Activated naive CD8-positive, alpha-beta T cell treated with anti-CD3 and anti-CD28 coated beads, Interleukin-2, amount 10 ng/mL, durations not matched to agents 7 days and 5 days (primary cell): ENCODE measurements around the gene GTF3C1. TPM values are rescaled to one million over a fixed set of nuclear protein-coding genes. Genes with fewer than 3 reads are reported as not detected.
"Not testable (repeated sequence)": the region's sequence is repeated elsewhere in the genome, so short reads cannot be mapped to it uniquely, and the experiment has no call there.

Experiments used
- ATAC-seq: fragments of 150-1000 bp; cut with Tn5 transposase; one replicate; pipeline ENCODE4 v1.10.0; 2021; ENCODE audit warnings: low read depth, moderate library complexity
- POLR2A ChIA-PET: fragments of 350-600 bp; sonication (Branson Sonifier 250); formaldehyde crosslinking; loops from one replicate; lab custom pipeline; 2021; ENCODE audit warnings: antibody characterized with exemption; lab: Charles Lee
- DNase-seq: peaks from one replicate; pipeline ENCODE4 v3.0.0; 2021
- H3K27ac Mint-ChIP-seq: one replicate; pipeline ENCODE4 v1.8.0; 2022; ENCODE audit warnings: mild to moderate bottlenecking, mixed read lengths
- H3K27me3 Mint-ChIP-seq: one replicate; pipeline ENCODE4 v1.8.0; 2022; ENCODE audit warnings: mild to moderate bottlenecking, moderate library complexity, mixed read lengths
- H3K36me3 Mint-ChIP-seq: one replicate; pipeline ENCODE4 v1.8.0; 2021; ENCODE audit warnings: mild to moderate bottlenecking, mixed read lengths
- H3K4me1 Mint-ChIP-seq: one replicate; pipeline ENCODE4 v1.8.0; 2021; ENCODE audit warnings: mixed read lengths
- H3K4me3 Mint-ChIP-seq: one replicate; pipeline ENCODE4 v1.8.0; 2022; ENCODE audit warnings: mild to moderate bottlenecking, moderate library complexity, mixed read lengths
- H3K9me3 Mint-ChIP-seq: one replicate; pipeline ENCODE4 v1.8.0; 2021; ENCODE audit warnings: mixed read lengths
- total RNA-seq, 2 experiments: library from RNA; stranded (reverse); gene quantifications; one replicate each; pipeline ENCODE4 v1.2.3, GENCODE V29; 2021

Gene GTF3C1
- total RNA-seq, 2 experiments from 2014 or later, result 55.3 to 56.1 TPM

DNA sequence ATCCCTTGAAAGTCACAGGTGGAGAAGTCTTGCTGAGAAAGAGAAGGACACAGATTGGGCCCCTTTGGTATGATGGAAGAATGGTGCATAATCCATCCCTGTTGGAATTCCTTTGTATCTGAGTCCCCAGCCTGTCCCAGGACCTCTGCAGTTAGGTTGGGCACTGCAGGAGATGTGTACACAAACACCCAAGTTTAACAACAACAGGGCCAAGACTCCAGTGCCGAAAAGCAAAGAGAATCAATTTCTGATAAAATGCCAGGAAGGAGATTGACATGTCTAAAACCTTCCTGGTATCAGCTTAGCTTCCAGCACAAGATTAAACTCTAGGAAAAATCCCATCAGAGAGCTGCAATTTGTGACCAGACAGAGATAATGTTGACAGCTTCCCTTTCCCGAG lies 33.2 kb upstream of the GTF3C1 start:
- Mint-ChIP-seq H3K4me1 (peaks cover 3% of the 10 kb centered on the region), H3K4me3 (no peak overlapping the region), H3K27ac (no peak overlapping the region), H3K27me3 (no peaks in the 10 kb centered on the region), H3K9me3 (no peaks in the 10 kb centered on the region), H3K36me3 (peaks cover 10% of the 10 kb centered on the region)
- POLR2A ChIA-PET, result no interaction called here
- DNase-seq, result no peak
- ATAC-seq, result no peak

DNA sequence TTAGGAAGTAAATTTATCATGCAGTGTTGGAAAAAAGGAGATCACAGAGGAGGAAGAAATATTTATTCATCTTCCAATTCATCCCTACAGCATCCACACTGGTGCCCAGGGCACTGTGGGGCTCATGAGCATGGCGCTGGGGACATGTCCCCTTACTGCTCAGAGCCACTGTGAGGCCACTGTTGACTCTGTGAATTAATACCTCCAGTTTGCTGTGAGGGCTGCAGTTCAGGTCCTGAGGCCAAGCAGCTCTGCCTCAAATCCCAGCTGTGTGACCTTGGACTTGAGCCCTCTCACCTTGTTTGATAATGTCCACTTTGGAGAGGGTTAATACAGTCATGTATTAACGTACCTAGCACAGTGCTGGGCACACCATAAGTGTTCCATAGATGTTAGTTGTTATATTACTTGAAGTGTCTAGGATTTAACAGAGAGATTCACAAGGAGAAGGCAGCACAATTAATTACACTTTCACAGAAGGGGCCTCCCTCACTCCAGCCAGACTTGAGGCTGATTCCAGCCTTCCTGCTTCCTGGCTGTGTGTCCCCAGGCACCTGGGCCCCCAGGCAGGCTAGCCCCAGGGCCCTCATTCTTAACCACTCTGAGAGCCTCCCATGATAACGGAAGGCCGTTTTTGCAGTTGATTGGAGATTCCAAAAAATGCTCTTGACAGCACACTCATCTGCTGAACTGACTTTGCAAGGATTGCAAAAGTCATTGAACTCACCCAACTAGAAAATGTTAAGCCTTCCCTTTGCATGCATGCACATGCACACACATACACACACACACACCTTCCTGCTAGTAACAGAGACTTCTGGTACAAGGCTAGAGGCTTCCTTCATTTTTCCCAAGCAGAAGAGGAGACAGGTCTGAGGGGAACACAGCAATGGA lies 29.6 kb upstream of the GTF3C1 start:
- Mint-ChIP-seq H3K36me3 (peaks cover 5% of the 10 kb centered on the region), H3K4me1 (peaks cover 3% of the 10 kb centered on the region), H3K9me3 (no peaks in the 10 kb centered on the region), H3K27ac (no peak overlapping the region), H3K4me3 (no peak overlapping the region), H3K27me3 (no peaks in the 10 kb centered on the region)
- ATAC-seq (no peak), DNase-seq (no peak)
- POLR2A ChIA-PET, result no interaction called here

DNA sequence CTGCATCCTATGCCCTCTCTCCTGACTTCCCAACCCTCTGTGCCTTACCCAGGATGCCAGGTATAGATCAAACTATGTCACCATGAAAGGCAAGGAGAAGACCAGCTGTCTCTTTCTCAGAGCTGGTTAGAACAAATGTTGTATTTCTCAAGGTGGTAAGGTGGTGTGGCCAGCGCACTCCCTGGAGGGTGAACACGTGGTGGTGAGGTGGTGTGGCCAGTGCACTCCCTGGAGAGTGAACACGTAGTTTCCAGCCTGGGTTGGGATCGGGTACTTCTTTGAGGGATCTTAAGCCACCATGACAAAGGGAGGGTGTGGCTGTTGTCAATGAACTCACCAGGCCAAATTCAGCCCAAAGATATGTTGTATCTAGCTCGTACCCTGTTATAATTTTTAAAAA lies 27.0 kb upstream of the GTF3C1 start:
- H3K4me1 Mint-ChIP-seq, result peaks cover 3% of the 10 kb centered on the region
- H3K27me3 Mint-ChIP-seq, result no peaks in the 10 kb centered on the region
- H3K36me3 Mint-ChIP-seq, result no peaks in the 10 kb centered on the region
- POLR2A ChIA-PET, result no interaction called here
- DNase-seq, result no peak
- no peak overlapping the region for H3K4me3 Mint-ChIP-seq
- no peak for ATAC-seq
- no peaks in the 10 kb centered on the region for H3K9me3 Mint-ChIP-seq
- no peak overlapping the region for H3K27ac Mint-ChIP-seq

DNA sequence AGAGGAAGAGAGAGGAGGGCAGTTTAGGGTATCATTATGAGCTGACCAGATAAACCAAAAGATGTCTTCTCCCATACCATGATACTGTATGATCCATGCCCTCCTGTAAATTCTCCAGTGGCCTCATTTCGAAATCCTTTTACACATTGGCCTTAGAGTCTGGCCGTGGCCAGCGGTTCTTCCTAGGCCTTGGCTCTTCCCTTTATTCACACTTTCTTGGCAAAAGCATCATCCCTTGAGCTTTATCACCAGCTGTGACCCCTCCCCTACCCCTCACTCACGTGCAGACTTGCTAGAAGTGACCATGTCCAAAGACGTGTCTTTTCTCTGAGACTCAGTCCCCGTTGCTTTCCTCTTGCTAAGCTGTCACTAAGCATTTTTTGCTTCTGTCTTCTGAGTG lies 23.0 kb upstream of the GTF3C1 start:
- no peaks in the 10 kb centered on the region for H3K27me3 Mint-ChIP-seq
- POLR2A ChIA-PET, result no interaction called here
- H3K4me1 Mint-ChIP-seq, result no peaks in the 10 kb centered on the region
- no peaks in the 10 kb centered on the region for H3K9me3 Mint-ChIP-seq
- ATAC-seq (no peak), DNase-seq (no peak)
- no peaks in the 10 kb centered on the region for H3K36me3 Mint-ChIP-seq
- H3K27ac Mint-ChIP-seq, result no peak overlapping the region
- no peak overlapping the region for H3K4me3 Mint-ChIP-seq

DNA sequence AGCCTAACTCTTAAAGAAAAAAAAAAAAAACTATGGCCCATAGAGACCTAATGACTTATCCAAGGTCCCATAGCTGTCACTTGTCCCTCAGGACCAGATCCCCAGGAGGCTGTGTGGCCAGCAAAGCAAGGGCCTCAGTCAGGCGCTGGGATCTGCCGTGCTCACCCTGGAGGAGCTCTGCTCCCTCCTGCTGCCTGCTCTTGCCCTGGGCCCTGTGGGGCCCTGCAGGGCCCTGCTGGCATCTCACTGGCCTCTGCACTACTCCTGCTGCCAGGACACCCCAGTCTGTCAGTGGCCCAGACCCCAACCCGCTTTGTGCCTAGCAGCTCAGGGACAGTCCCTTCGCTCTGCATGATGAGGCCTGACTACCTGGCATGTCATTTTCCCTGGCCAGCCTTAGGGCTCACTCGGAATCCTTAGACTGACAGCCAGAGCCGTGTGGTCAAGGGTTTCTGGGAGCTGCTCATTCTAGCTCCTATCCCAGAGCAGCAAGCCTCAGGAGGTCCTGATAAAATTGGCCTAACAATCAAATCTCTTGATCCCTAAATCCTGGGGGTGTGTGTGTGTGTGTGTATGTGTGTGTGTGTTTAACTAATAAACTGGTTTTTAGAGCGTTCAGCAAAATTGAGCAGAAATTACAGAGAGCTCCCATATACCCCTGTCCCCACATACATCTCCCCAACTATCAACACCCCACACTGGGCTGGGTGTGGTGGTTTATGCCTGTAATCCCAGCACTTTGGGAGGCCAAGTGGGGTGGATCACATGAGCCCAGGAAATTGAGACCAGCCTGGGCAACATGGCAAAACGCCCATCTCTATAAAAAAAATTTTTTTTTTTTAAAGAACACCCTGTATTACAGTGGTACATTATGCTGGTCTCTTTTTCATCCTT lies 22.0 kb upstream of the GTF3C1 start:
- no peaks in the 10 kb centered on the region for H3K9me3 Mint-ChIP-seq

DNA sequence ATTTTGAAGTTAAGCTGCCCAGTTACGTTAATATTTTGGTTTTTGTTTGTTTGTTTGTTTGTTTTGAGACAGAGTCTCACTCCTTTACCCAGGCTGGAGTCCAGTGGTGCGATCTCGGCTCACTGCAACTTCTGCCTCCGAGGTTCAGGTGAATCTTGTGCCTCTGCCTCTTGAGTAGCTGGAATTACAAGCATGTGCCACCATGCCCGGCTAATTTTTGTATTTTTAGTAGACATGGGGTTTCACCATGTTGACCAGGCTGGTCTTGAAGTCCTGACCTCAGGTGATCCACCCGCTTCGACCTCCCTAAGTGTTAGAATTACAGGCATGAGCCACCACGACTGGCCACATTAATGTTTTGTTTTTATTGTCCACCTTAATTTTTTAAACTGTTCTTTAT lies 21.3 kb upstream of the GTF3C1 start:
- POLR2A ChIA-PET, H3K27me3 Mint-ChIP-seq, H3K4me1 Mint-ChIP-seq, H3K36me3 Mint-ChIP-seq, ATAC-seq, H3K9me3 Mint-ChIP-seq, DNase-seq, H3K27ac Mint-ChIP-seq, H3K4me3 Mint-ChIP-seq: not testable (repeated sequence)

More for the DNA sequence above, 22.0 kb upstream of the GTF3C1 start:
- DNase-seq, result no peak
- H3K36me3 Mint-ChIP-seq, result no peaks in the 10 kb centered on the region
- H3K4me1 Mint-ChIP-seq, result no peaks in the 10 kb centered on the region
- ATAC-seq, result no peak
- no peak overlapping the region for H3K27ac Mint-ChIP-seq
- no peak overlapping the region for H3K4me3 Mint-ChIP-seq
- H3K27me3 Mint-ChIP-seq, result no peaks in the 10 kb centered on the region
- POLR2A ChIA-PET, result no interaction called here

DNA sequence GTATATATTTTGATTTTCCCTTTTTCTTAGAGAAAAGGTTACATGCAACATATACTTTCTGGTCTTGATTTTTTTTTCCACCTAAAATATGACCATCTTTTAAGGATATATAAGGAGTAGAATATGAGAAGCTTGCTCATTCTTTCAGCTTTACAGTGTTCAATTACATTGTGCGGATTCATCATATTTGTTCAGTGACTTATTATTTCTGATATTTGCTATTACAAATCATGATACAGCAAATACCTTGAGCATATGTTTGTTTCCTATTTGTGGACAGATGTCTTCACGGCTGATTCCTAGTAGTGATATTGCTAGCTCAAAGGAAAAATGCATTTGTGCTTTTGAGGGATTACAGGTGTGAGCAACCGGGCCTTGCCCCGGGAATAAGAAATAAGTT lies 18.4 kb upstream of the GTF3C1 start:
- peaks cover 2% of the 10 kb centered on the region for H3K27me3 Mint-ChIP-seq
- POLR2A ChIA-PET, result no interaction called here
- DNase-seq, result no peak

DNA sequence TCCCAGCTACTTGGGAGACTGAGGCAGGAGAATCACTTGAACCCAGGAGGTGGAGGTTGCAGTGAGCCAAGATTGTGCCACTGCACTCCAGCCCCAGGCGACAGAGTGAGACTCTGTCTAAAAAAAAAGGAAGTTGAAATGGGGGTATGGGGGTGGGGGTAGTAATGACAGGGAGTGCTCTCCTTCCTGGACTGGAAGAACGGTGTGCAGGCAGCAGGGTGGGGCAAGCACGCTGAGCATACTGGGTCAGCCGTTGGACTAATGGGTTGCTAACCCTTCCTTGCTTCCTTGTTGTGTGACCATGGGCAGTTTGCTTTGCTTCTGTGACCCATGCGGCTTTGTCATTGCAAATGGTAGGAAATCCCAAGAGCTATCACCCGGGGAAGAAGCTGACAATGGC lies 16.7 kb upstream of the GTF3C1 start:
- Mint-ChIP-seq H3K27ac (no peak overlapping the region), H3K4me1 (no peaks in the 10 kb centered on the region), H3K4me3 (no peak overlapping the region), H3K36me3 (no peaks in the 10 kb centered on the region), H3K27me3 (peaks cover 2% of the 10 kb centered on the region), H3K9me3 (no peaks in the 10 kb centered on the region)
- no peak for ATAC-seq
- no peak for DNase-seq
- POLR2A ChIA-PET, result no interaction called here

More for the DNA sequence above, 18.4 kb upstream of the GTF3C1 start:
- no peaks in the 10 kb centered on the region for H3K4me1 Mint-ChIP-seq
- no peaks in the 10 kb centered on the region for H3K36me3 Mint-ChIP-seq
- no peak overlapping the region for H3K27ac Mint-ChIP-seq
- no peaks in the 10 kb centered on the region for H3K9me3 Mint-ChIP-seq
- ATAC-seq, result no peak
- H3K4me3 Mint-ChIP-seq, result no peak overlapping the region

DNA sequence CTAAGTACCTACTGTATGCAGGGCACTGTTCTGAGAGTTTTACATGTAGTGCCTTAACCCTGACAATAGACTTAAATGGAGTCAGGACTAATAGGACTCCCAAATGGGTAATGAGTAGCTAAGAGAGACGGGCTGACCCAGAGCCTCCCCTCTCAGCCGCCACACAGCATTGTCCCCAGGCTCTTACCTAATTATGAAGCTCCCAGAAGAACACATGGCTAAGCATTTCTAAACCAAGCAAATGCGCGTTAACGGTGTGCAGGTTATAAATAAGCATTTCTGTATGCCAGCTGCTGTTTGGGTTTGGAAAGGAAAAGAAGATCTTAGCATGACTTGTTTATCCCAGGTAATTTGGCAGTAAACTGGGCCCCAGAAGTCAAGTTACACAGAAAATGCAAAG lies 14.5 kb upstream of the GTF3C1 start:
- Mint-ChIP-seq H3K4me1 (no peaks in the 10 kb centered on the region), H3K9me3 (no peaks in the 10 kb centered on the region), H3K36me3 (no peaks in the 10 kb centered on the region), H3K4me3 (no peak overlapping the region), H3K27ac (no peak overlapping the region), H3K27me3 (peaks cover 2% of the 10 kb centered on the region)
- DNase-seq, result no peak
- no peak for ATAC-seq
- POLR2A ChIA-PET, result interaction anchor here (1.8 kb wide), 1 partner anchor 14 kb away, joined by 6 read pairs; the partner anchor contains the start of genes GTF3C1 and KATNIP

DNA sequence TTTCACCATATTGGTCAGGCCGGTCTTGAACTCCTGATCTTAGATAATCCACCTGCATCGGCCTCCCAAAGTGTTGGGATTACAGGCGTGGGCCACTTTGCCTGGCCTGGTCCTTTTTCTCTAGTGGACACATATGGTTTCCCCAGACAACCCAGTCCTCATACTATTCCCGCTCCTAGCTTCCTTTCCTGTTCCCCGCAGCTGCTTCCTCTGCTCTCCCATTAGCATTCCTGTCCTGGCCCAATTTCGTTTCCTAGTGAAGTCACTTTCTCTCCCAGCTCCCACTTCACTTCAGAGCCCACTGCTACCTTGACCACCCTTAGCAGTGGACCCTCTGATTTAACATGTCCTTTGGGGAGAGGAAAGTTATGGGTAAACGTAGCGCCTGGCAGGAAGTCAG lies 11.5 kb upstream of the GTF3C1 start:
- Mint-ChIP-seq H3K9me3 (no peaks in the 10 kb centered on the region), H3K27me3 (peaks cover 2% of the 10 kb centered on the region), H3K27ac (no peak overlapping the region), H3K4me3 (no peak overlapping the region), H3K4me1 (peaks cover 2% of the 10 kb centered on the region), H3K36me3 (peaks cover 2% of the 10 kb centered on the region)
- no peak for ATAC-seq
- DNase-seq, result no peak
- POLR2A ChIA-PET, result interaction anchor here (1.0 kb wide), 1 partner anchor 11 kb away, joined by 3 read pairs; the partner anchor contains the start of genes GTF3C1 and KATNIP

DNA sequence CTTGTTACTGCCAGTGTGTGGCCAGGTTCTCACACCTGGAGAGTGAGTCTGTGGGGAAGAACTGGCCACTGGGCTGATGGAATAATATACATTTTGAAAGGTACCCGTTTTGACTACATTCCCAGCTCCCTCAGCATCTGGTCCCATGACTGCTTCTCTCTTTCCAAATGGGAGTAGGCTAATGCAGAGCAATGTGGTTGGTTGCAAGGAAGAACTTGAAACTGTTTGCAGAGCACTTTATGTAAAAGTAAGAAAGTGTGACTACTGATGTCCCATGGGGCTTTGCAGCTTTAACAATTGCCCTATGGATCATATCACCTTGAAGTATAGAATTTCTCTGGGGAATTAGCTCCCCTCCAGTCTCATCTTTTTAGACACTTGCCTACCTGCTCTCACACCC lies 9.2 kb upstream of the GTF3C1 start:
- Mint-ChIP-seq H3K36me3 (peaks cover 2% of the 10 kb centered on the region), H3K9me3 (no peaks in the 10 kb centered on the region), H3K4me1 (peaks cover 2% of the 10 kb centered on the region), H3K27ac (no peak overlapping the region), H3K4me3 (no peak overlapping the region), H3K27me3 (peaks cover 2% of the 10 kb centered on the region)
- ATAC-seq (no peak), DNase-seq (no peak)
- POLR2A ChIA-PET, result no interaction called here

DNA sequence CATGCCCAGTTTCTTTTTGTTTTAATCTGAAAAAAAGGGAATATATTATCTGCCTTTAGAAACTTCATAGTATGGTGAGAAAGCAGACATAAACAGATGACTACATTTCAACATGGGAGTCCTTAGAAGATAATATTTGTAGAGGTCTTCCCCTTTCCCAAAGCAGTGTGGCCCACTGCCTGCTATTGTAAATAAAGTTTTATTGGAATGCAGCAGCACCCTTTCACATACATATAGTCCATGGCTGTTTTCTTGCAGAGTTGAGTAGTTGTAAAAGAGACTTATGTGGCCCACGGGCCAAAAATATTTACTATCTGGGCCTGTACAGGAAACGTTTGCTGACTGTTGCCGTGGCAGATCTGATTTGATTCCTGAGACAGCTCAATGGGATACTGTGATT lies 8.7 kb upstream of the GTF3C1 start:
- DNase-seq (no peak), ATAC-seq (no peak)
- H3K9me3 Mint-ChIP-seq, result no peaks in the 10 kb centered on the region
- no peak overlapping the region for H3K27ac Mint-ChIP-seq
- POLR2A ChIA-PET, result no interaction called here
- H3K4me3 Mint-ChIP-seq, result no peak overlapping the region
- peaks cover 2% of the 10 kb centered on the region for H3K36me3 Mint-ChIP-seq
- no peaks in the 10 kb centered on the region for H3K27me3 Mint-ChIP-seq
- peaks cover 2% of the 10 kb centered on the region for H3K4me1 Mint-ChIP-seq

DNA sequence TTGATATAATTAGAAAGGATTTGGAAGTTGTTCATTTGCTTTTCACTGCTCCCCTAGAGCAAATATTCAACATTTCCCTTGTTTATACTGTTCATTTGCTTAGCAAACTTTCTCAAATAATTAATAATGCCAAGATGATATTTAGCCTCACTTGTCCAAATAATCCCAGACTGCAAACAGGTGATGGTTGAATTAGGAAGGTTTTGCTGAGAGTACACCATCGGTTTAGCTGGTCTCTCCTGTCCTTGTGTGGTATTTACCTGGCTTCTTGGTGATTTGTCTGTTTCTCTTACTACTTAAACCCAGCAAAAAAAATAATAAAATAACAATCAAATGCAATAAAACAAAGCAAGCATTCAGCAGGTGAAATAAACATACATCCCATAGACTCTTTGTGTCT lies 6.8 kb upstream of the GTF3C1 start:
- H3K27ac Mint-ChIP-seq, result no peak overlapping the region
- DNase-seq (no peak), ATAC-seq (no peak)
- peaks cover 2% of the 10 kb centered on the region for H3K36me3 Mint-ChIP-seq
- H3K27me3 Mint-ChIP-seq, result no peaks in the 10 kb centered on the region
- peaks cover 2% of the 10 kb centered on the region for H3K4me1 Mint-ChIP-seq
- H3K4me3 Mint-ChIP-seq, result no peak overlapping the region
- POLR2A ChIA-PET, result no interaction called here
- H3K9me3 Mint-ChIP-seq, result no peaks in the 10 kb centered on the region
